T-cell (primary cell): ENCODE data around the gene EPN2. TPM values are rescaled to one million over a fixed set of nuclear protein-coding genes. Genes with fewer than 3 reads are reported as not detected.

Experiments used
- ATAC-seq, 4 experiments: fragments of 200-7000 bp in 3 of 4; fragments of 150-1000 bp in 1 of 4; cut with Tn5 transposase; replicated peaks in 1 of 4; 1 replicate in 3 of 4; 2 replicates in 1 of 4; pipeline ENCODE4 v1.10.0; 2021; ENCODE audit warnings: moderate library complexity in 3 of 4, mild to moderate bottlenecking in 2 of 4, moderate number of reproducible peaks in 1 of 4
- CTCF ChIA-PET, 2 donors: fragments of 300-600 bp; sonication (Branson Sonifier 250); formaldehyde crosslinking; loops; one replicate each; lab custom pipeline; 2022; ENCODE audit warnings: antibody characterized with exemption in 2 of 2; lab: Charles Lee
- POLR2A ChIA-PET, 2 donors: fragments of 300-600 bp; sonication (Branson Sonifier 250); formaldehyde crosslinking; loops; one replicate each; lab custom pipeline; 2022; ENCODE audit warnings: antibody characterized with exemption in 2 of 2; lab: Charles Lee
- DNase-seq, 35 experiments: peaks; one replicate each; pipeline versions ENCODE4 v3.0.0 to v3.0.0-alpha.2; 2013 to 2023
- H3K27ac ChIP-seq: one replicate; pipeline ENCODE4 v1.5.1; 2013; ENCODE audit warnings: low read length
- H3K27me3 ChIP-seq, 2 experiments: replicated peaks in 1 of 2; 1 replicate in 1 of 2; 2 replicates in 1 of 2; pipeline versions ENCODE4 v1.6.1 to v1.7.0; 2013; ENCODE audit warnings: low read length in 1 of 2, mixed read lengths in 1 of 2; ENCODE audit not compliant: control insufficient read depth in 2 of 2, insufficient read depth in 2 of 2; ENCODE audit errors: extremely low read depth in 1 of 2
- H3K36me3 ChIP-seq, 2 donors: 1 replicate in 1 of 2; 2 replicates in 1 of 2; pipeline versions ENCODE4 v1.6.1 to v1.7.0; 2013; ENCODE audit warnings: low read length in 1 of 2; ENCODE audit not compliant: control insufficient read depth in 2 of 2, insufficient read depth in 1 of 2; ENCODE audit errors: extremely low read depth in 1 of 2
- H3K4me1 ChIP-seq, 2 experiments: 1 replicate in 1 of 2; 2 replicates in 1 of 2; pipeline versions ENCODE4 v1.6.1 to v1.7.0; 2013; ENCODE audit warnings: low read length in 2 of 2, mixed read lengths in 1 of 2; ENCODE audit not compliant: insufficient read depth in 2 of 2, control insufficient read depth in 1 of 2; ENCODE audit errors: extremely low read depth in 1 of 2
- H3K4me3 ChIP-seq, 2 donors: 1 replicate in 1 of 2; 2 replicates in 1 of 2; pipeline versions ENCODE4 v1.5.1 to v1.7.0; 2013; ENCODE audit warnings: mild to moderate bottlenecking in 2 of 2, low read length in 1 of 2, moderate library complexity in 1 of 2; ENCODE audit not compliant: control insufficient read depth in 1 of 2; ENCODE audit errors: extremely low read depth in 1 of 2
- H3K9me3 ChIP-seq: 2 replicates; pipeline ENCODE4 v1.7.0; 2013
- H3K27ac Mint-ChIP-seq, 2 donors: one replicate each; pipeline ENCODE4 v1.8.0; 2020 to 2021; ENCODE audit warnings: mild to moderate bottlenecking in 2 of 2, mixed read lengths in 2 of 2
- H3K27me3 Mint-ChIP-seq, 2 donors: one replicate each; pipeline ENCODE4 v1.8.0; 2021 to 2022; ENCODE audit warnings: mixed read lengths in 2 of 2
- H3K36me3 Mint-ChIP-seq: one replicate; pipeline ENCODE4 v1.8.0; 2021; ENCODE audit warnings: mixed read lengths
- H3K4me1 Mint-ChIP-seq, 3 donors: one replicate each; pipeline ENCODE4 v1.8.0; 2020 to 2022; ENCODE audit warnings: mixed read lengths in 3 of 3, mild to moderate bottlenecking in 1 of 3
- H3K4me3 Mint-ChIP-seq, 3 donors: one replicate each; pipeline ENCODE4 v1.8.0; 2020 to 2022; ENCODE audit warnings: mild to moderate bottlenecking in 3 of 3, mixed read lengths in 3 of 3, moderate library complexity in 3 of 3
- H3K9me3 Mint-ChIP-seq, 3 donors: one replicate each; pipeline ENCODE4 v1.8.0; 2020 to 2022; ENCODE audit warnings: mixed read lengths in 3 of 3
- WGBS: methylation state at CpG from one replicate; pipeline ENCODE4 v1.1.5; 2013; ENCODE audit warnings: missing lambda C conversion rate; ENCODE audit not compliant: insufficient coverage; 5-methylcytosine and 5-hydroxymethylcytosine counted together
- total RNA-seq, 35 experiments: library from RNA in 6 of 35; stranded (reverse) in 6 of 35; fragments of 120-200 nt in 1 of 35; gene quantifications; one replicate each; pipeline versions ENCODE4 v1.2.1 to v1.2.4 and lab custom pipeline; 2013 to 2026

The EPN2 gene
- total RNA-seq, 5 donors from 2014 or later (not counting 1 experiment from before 2014, with no cell fraction given) = 5.5 to 9.8 (median 8.4) TPM

GRCh38 chr17:19301274-19301951 is 64.2 kb downstream of the EPN2 start:
- H3K27ac ChIP-seq = no peak overlapping the region
- H3K4me1 Mint-ChIP-seq = peaks cover 14 to 16% (median 14%) of the 10 kb centered on the region in 3 donors
- CTCF ChIA-PET = no interaction called here
- no peak overlapping the region for H3K4me3 Mint-ChIP-seq
- DNase-seq = no peak
- H3K27me3 ChIP-seq = peaks cover 0 to 35% of the 10 kb centered on the region in 2 experiments
- H3K4me3 ChIP-seq = no peak overlapping the region
- peaks cover 9 to 14% of the 10 kb centered on the region in 2 experiments for H3K4me1 ChIP-seq
- no peak overlapping the region for H3K27ac Mint-ChIP-seq
- no peaks in the 10 kb centered on the region for H3K9me3 Mint-ChIP-seq
- no peaks in the 10 kb centered on the region for H3K9me3 ChIP-seq
- H3K27me3 Mint-ChIP-seq = peaks cover 0 to 17% of the 10 kb centered on the region in 2 donors
- POLR2A ChIA-PET = no interaction called here
- H3K36me3 Mint-ChIP-seq = no peaks in the 10 kb centered on the region
- no peaks in the 10 kb centered on the region for H3K36me3 ChIP-seq
- ATAC-seq = no peak
- WGBS = 96% methylated on average over 3 of the region's 5 CpGs

GRCh38 chr17:19301973-19302372 is 64.8 kb downstream of the EPN2 start:
- Mint-ChIP-seq H3K27ac (no peak overlapping the region), H3K36me3 (no peaks in the 10 kb centered on the region), H3K9me3 (no peaks in the 10 kb centered on the region), H3K4me1 (peaks cover 20 to 22% (median 20%) of the 10 kb centered on the region in 3 donors), H3K27me3 (peaks cover 0 to 17% of the 10 kb centered on the region in 2 donors), H3K4me3 (no peak overlapping the region)
- Histone ChIP-seq H3K4me1 (peaks cover 15 to 20% of the 10 kb centered on the region in 2 experiments), H3K4me3 (no peak overlapping the region), H3K36me3 (no peaks in the 10 kb centered on the region), H3K27ac (no peak overlapping the region), H3K9me3 (no peaks in the 10 kb centered on the region), H3K27me3 (peaks cover 0 to 35% of the 10 kb centered on the region in 2 experiments)
- CTCF ChIA-PET = no interaction called here
- ATAC-seq = no peak
- WGBS = 90% methylated on average over 5 of the region's 9 CpGs
- no peak for DNase-seq
- POLR2A ChIA-PET = no interaction called here

GRCh38 chr17:19302791-19303331 is 65.7 kb downstream of the EPN2 start:
- ChIA-PET POLR2A (no interaction called here), CTCF (no interaction called here)
- Mint-ChIP-seq H3K27ac (no peak overlapping the region), H3K4me3 (no peak overlapping the region), H3K9me3 (no peaks in the 10 kb centered on the region), H3K27me3 (peaks cover 5 to 22% of the 10 kb centered on the region in 2 donors), H3K36me3 (no peaks in the 10 kb centered on the region), H3K4me1 (peaks cover 25 to 27% (median 26%) of the 10 kb centered on the region in 3 donors)
- Histone ChIP-seq H3K27me3 (peaks cover 0 to 40% of the 10 kb centered on the region in 2 experiments), H3K4me3 (no peak overlapping the region), H3K36me3 (no peaks in the 10 kb centered on the region), H3K27ac (no peak overlapping the region), H3K4me1 (peaks cover 16 to 23% of the 10 kb centered on the region in 2 experiments), H3K9me3 (no peaks in the 10 kb centered on the region)
- DNase-seq (no peak), ATAC-seq (no peak)
- WGBS = 85% methylated on average over 4 of the region's 9 CpGs

GRCh38 chr17:19303367-19303776 is 66.2 kb downstream of the EPN2 start:
- ChIA-PET POLR2A (no interaction called here), CTCF (no interaction called here)
- no peaks in the 10 kb centered on the region for H3K36me3 Mint-ChIP-seq
- no peak overlapping the region for H3K4me3 ChIP-seq
- H3K27ac Mint-ChIP-seq = no peak overlapping the region
- WGBS = 90% methylated on average over 9 of the region's 9 CpGs
- peaks cover 6 to 24% of the 10 kb centered on the region in 2 donors for H3K27me3 Mint-ChIP-seq
- H3K36me3 ChIP-seq = no peaks in the 10 kb centered on the region
- no peaks in the 10 kb centered on the region for H3K9me3 ChIP-seq
- H3K4me3 Mint-ChIP-seq = no peak overlapping the region
- ATAC-seq = no peak
- no peaks in the 10 kb centered on the region for H3K9me3 Mint-ChIP-seq
- peaks cover 25 to 27% (median 27%) of the 10 kb centered on the region in 3 donors for H3K4me1 Mint-ChIP-seq
- peak in 1 of 35 experiments; percentile 9 for DNase-seq
- H3K4me1 ChIP-seq = peaks cover 16 to 23% of the 10 kb centered on the region in 2 experiments
- H3K27ac ChIP-seq = no peak overlapping the region
- H3K27me3 ChIP-seq = peaks cover 0 to 45% of the 10 kb centered on the region in 2 experiments

DNA sequence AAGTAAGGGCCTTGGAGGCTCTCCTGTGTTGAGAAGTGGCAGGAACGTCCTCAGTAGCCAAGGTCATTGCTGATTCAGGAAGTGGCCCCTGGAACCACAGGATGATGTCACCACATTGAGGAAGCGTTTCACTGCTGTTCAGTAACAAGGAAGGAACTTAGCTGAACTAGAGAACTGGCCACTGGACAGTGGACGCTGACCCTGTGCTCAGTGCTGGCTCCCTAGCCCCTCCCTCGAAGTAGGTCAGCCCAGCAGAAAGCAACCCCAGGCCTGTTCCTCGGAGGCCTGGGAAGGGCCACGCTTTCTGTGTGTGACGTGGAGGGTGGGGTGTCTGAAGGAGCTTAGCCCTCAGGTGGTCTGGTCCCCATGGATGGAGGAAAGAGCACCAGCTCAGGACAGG is 67.0 kb downstream of the EPN2 start:
- no peak for ATAC-seq
- no peak overlapping the region for H3K4me3 ChIP-seq
- no peak overlapping the region for H3K4me3 Mint-ChIP-seq
- peaks cover 16 to 23% of the 10 kb centered on the region in 2 experiments for H3K4me1 ChIP-seq
- peaks cover 14 to 28% of the 10 kb centered on the region in 2 donors for H3K27me3 Mint-ChIP-seq
- peak in 10 of 35 experiments; percentile 4 to 39 (median 14) for DNase-seq
- ChIA-PET POLR2A (no interaction called here), CTCF (no interaction called here)
- no peaks in the 10 kb centered on the region for H3K36me3 Mint-ChIP-seq
- no peak overlapping the region for H3K27ac ChIP-seq
- H3K36me3 ChIP-seq = no peaks in the 10 kb centered on the region
- H3K9me3 Mint-ChIP-seq = no peaks in the 10 kb centered on the region
- H3K9me3 ChIP-seq = no peaks in the 10 kb centered on the region
- H3K27ac Mint-ChIP-seq = no peak overlapping the region
- H3K27me3 ChIP-seq = peaks cover 0 to 48% of the 10 kb centered on the region in 2 experiments
- peaks cover 25 to 27% (median 27%) of the 10 kb centered on the region in 3 donors for H3K4me1 Mint-ChIP-seq
- 63% methylated on average over 3 of the region's 7 CpGs for WGBS

GRCh38 chr17:19304751-19305150 is 67.6 kb downstream of the EPN2 start:
- Histone ChIP-seq H3K27ac (no peak overlapping the region), H3K4me1 (peaks cover 16 to 23% of the 10 kb centered on the region in 2 experiments), H3K9me3 (no peaks in the 10 kb centered on the region), H3K27me3 (peaks cover 0 to 54% of the 10 kb centered on the region in 2 experiments), H3K36me3 (no peaks in the 10 kb centered on the region), H3K4me3 (no peak overlapping the region)
- Mint-ChIP-seq H3K9me3 (no peaks in the 10 kb centered on the region), H3K4me3 (no peak overlapping the region), H3K4me1 (peaks cover 25 to 27% (median 27%) of the 10 kb centered on the region in 3 donors), H3K27ac (no peak overlapping the region), H3K36me3 (no peaks in the 10 kb centered on the region), H3K27me3 (peaks cover 19 to 30% of the 10 kb centered on the region in 2 donors)
- no peak for ATAC-seq
- ChIA-PET POLR2A (no interaction called here), CTCF (no interaction called here)
- DNase-seq = no peak
- 100% methylated on average over 5 of the region's 5 CpGs for WGBS
